ENCODE measurements around the gene C17orf114. TPM values are rescaled to one million over a fixed set of nuclear protein-coding genes. Genes with fewer than 3 reads are reported as not detected.

C17orf114 gene

DNA sequence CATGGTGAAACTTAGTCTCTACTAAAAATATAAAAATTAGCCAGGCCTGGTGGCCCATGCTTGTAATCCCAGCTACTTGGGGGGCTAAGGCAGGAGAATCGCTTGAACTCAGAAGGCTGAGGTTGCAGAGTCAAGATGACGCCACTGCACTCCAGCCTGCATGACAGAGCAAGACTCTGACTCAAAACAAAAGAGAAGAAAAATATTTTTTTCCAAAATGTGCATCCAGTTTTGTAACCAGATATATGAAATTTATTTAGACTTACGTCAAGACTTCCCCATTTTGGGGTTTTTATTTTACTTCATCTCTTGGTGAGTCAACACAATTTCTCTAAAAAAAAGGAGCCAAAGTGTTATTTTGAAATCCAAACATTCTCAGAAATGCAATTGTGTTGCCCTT, 35.9 kb downstream of the C17orf114 start:
- no peak for DNase-seq (ENCODE audit: low read depth)
- in situ Hi-C loops (cut with HindIII; ENCODE audit: low pct_unique_long_range_greater_than_20kb, low sequenced_read_pairs) = no loop called here

DNA sequence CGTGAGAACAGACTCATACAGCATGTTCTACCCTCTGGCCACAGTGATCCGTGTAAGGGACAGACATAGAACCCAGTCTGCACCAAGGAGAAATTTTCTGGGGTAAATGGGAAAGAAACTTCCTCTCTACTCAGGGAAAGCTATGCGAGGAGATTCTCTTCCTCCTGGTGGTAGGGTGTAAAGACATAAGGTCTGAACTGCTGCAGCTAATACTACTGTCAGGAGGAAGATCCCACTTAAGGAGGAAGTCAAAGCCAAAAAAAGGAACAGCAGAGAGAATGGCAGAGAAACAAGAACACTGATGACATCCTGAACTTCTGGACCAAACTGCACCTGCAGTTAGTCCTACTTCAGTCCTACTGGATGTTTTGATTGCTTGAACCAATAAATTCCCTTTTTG, 37.5 kb downstream of the C17orf114 start:
- DNase-seq (ENCODE audit: low read depth) = no peak
- in situ Hi-C loops (cut with HindIII; ENCODE audit: low pct_unique_long_range_greater_than_20kb, low sequenced_read_pairs) = no loop called here

DNA sequence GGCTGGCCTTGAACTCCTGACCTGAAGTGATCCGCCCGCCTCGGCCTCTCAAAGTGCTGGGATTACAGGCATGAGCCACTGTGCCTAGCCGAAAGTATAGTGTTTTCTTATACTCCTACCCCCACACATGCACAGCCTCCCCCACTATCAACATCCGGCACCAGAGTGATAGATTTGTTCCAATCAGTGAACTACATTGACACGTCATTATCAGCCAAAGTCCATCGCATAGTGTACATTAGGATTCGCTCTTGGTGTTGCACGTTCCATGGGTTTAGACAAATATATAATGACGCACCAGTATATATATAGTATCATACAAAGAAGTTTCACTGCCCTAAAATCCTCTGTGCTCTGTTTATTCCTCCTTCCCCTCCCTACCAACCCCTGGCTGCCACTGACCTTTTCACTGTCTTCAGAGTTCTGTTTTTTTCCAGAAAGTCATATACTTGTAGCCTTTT, 42.3 kb downstream of the C17orf114 start:
- in situ Hi-C loops (cut with HindIII; ENCODE audit: low pct_unique_long_range_greater_than_20kb, low sequenced_read_pairs) = no loop called here
- no peak for DNase-seq (ENCODE audit: low read depth)

DNA sequence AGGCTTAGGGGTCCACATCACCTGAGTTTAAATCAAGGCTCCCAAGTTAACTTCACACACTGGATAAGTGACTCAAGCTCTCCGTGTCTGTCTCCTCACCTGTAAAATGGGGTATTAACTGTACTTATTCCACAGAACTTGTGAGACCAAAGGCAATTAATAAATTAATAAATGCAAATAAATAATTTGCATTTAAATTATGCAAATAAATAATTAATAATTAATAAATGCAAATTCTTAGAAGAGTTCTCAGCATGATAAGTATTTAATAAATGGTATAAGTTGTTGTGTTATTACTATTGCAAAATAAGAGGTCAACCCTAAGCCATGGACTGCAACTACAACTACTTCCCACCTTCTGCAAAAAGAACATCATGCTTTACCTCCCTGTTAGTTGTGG, 48.7 kb downstream of the C17orf114 start:
- in situ Hi-C loops (cut with HindIII; ENCODE audit: low pct_unique_long_range_greater_than_20kb, low sequenced_read_pairs) = no loop called here
- DNase-seq (ENCODE audit: low read depth) = no peak

- in situ Hi-C loops (cut with HindIII; ENCODE audit: low pct_unique_long_range_greater_than_20kb, low sequenced_read_pairs) = no loop called here
- no peak for DNase-seq (ENCODE audit: low read depth)
These were observed 50.2 kb downstream of the C17orf114 start for GRCh38 chr17:4751932-4752331.

Other genes starting within 250 kb of the C17orf114 start
- 44.6 and 44.8 TPM in 2 replicates for gene MYBBP1A, start 246.9 kb downstream of the C17orf114 start, total RNA-seq (2014; rRNA removed; shearing (Covaris generic); ENCODE audit: low replicate concordance)
- not detected in 2 replicates for gene GGT6, start 241.8 kb downstream of the C17orf114 start, total RNA-seq (2014; rRNA removed; shearing (Covaris generic); ENCODE audit: low replicate concordance)
- gene SMTNL2, start 217.8 kb downstream of the C17orf114 start, total RNA-seq (2014; rRNA removed; shearing (Covaris generic); ENCODE audit: low replicate concordance) = 2.4 and 2.9 TPM in 2 replicates
- not detected in 2 replicates for gene ALOX15, start 160.7 kb downstream of the C17orf114 start, total RNA-seq (2014; rRNA removed; shearing (Covaris generic); ENCODE audit: low replicate concordance)
- 16.7 and 21.1 TPM in 2 replicates for gene PELP1, start 98.2 kb downstream of the C17orf114 start, total RNA-seq (2014; rRNA removed; shearing (Covaris generic); ENCODE audit: low replicate concordance)
- gene ARRB2, start 91.7 kb downstream of the C17orf114 start, total RNA-seq (2014; rRNA removed; shearing (Covaris generic); ENCODE audit: low replicate concordance) = 14.6 and 17.1 TPM in 2 replicates
- 21.8 and 23.9 TPM in 2 replicates for gene MED11, start 70.9 kb downstream of the C17orf114 start, total RNA-seq (2014; rRNA removed; shearing (Covaris generic); ENCODE audit: low replicate concordance)
- gene ZMYND15, start 62.5 kb downstream of the C17orf114 start, total RNA-seq (2014; rRNA removed; shearing (Covaris generic); ENCODE audit: low replicate concordance) = 0.03 and 0.09 TPM in 2 replicates
- gene CXCL16, start 62.4 kb downstream of the C17orf114 start, total RNA-seq (2014; rRNA removed; shearing (Covaris generic); ENCODE audit: low replicate concordance) = 0.41 TPM in 1 of 2 replicates, not detected in the other
- not detected in 2 replicates for gene TM4SF5, start 30.4 kb downstream of the C17orf114 start, total RNA-seq (2014; rRNA removed; shearing (Covaris generic); ENCODE audit: low replicate concordance)
- gene VMO1, start 16.0 kb downstream of the C17orf114 start, total RNA-seq (2014; rRNA removed; shearing (Covaris generic); ENCODE audit: low replicate concordance) = not detected in 2 replicates
- gene GLTPD2, start 13.4 kb downstream of the C17orf114 start, total RNA-seq (2014; rRNA removed; shearing (Covaris generic); ENCODE audit: low replicate concordance) = not detected in 2 replicates
- 205 and 277 TPM in 2 replicates for gene PSMB6, start 6.2 kb downstream of the C17orf114 start, total RNA-seq (2014; rRNA removed; shearing (Covaris generic); ENCODE audit: low replicate concordance)
- gene PLD2, start 4.8 kb upstream of the C17orf114 start, total RNA-seq (2014; rRNA removed; shearing (Covaris generic); ENCODE audit: low replicate concordance) = 6.1 and 31.9 TPM in 2 replicates
- gene MINK1, start 31.0 kb upstream of the C17orf114 start, total RNA-seq (2014; rRNA removed; shearing (Covaris generic); ENCODE audit: low replicate concordance) = 25.0 and 30.1 TPM in 2 replicates
- gene C17orf107, start 97.2 kb upstream of the C17orf114 start, total RNA-seq (2014; rRNA removed; shearing (Covaris generic); ENCODE audit: low replicate concordance) = 4.8 and 8.6 TPM in 2 replicates
- 0.09 and 0.64 TPM in 2 replicates for gene CHRNE, start 100.8 kb upstream of the C17orf114 start, total RNA-seq (2014; rRNA removed; shearing (Covaris generic); ENCODE audit: low replicate concordance)
- not detected in 2 replicates for gene GP1BA, start 129.9 kb upstream of the C17orf114 start, total RNA-seq (2014; rRNA removed; shearing (Covaris generic); ENCODE audit: low replicate concordance)
- 80.0 and 89.3 TPM in 2 replicates for gene SLC25A11, start 137.7 kb upstream of the C17orf114 start, total RNA-seq (2014; rRNA removed; shearing (Covaris generic); ENCODE audit: low replicate concordance)
- gene RNF167, start 137.9 kb upstream of the C17orf114 start, total RNA-seq (2014; rRNA removed; shearing (Covaris generic); ENCODE audit: low replicate concordance) = 45.6 and 57.1 TPM in 2 replicates
- gene PFN1, start 146.2 kb upstream of the C17orf114 start, total RNA-seq (2014; rRNA removed; shearing (Covaris generic); ENCODE audit: low replicate concordance) = 258 and 443 TPM in 2 replicates
- gene ENO3, start 148.8 kb upstream of the C17orf114 start, total RNA-seq (2014; rRNA removed; shearing (Covaris generic); ENCODE audit: low replicate concordance) = 4.5 and 21.3 TPM in 2 replicates
- gene SPAG7, start 165.5 kb upstream of the C17orf114 start, total RNA-seq (2014; rRNA removed; shearing (Covaris generic); ENCODE audit: low replicate concordance) = 23.1 and 48.6 TPM in 2 replicates
- 1.3 and 2.8 TPM in 2 replicates for gene CAMTA2, start 185.3 kb upstream of the C17orf114 start, total RNA-seq (2014; rRNA removed; shearing (Covaris generic); ENCODE audit: low replicate concordance)
- gene INCA1, start 195.2 kb upstream of the C17orf114 start, total RNA-seq (2014; rRNA removed; shearing (Covaris generic); ENCODE audit: low replicate concordance) = 0.72 and 3.3 TPM in 2 replicates
- gene KIF1C, start 195.6 kb upstream of the C17orf114 start, total RNA-seq (2014; rRNA removed; shearing (Covaris generic); ENCODE audit: low replicate concordance) = 14.1 and 44.0 TPM in 2 replicates
- not detected in 2 replicates for gene SLC52A1, start 233.1 kb upstream of the C17orf114 start, total RNA-seq (2014; rRNA removed; shearing (Covaris generic); ENCODE audit: low replicate concordance)